Ureter (tissue), 1 donor: ENCODE results near the gene CADM2. TPM values are rescaled to one million over a fixed set of nuclear protein-coding genes. Genes with fewer than 3 reads are reported as not detected.
"Not testable (repeated sequence)": the region's sequence is repeated elsewhere in the genome, so short reads cannot be mapped to it uniquely, and the experiment has no call there.

ENCODE experiments used
- DNase-seq: peaks from one replicate; pipeline ENCODE4 v3.0.0-alpha.2; 2020; ENCODE audit warnings: low spot score
- total RNA-seq: library from RNA; stranded (reverse); gene quantifications from one replicate; pipeline ENCODE4 v1.2.4, GENCODE V29; 2023
- donor health status: DM: yes; HTN: yes; CAD: no.

The CADM2 gene
- total RNA-seq, 1 donor from 2014 or later, result 6.9 TPM

DNA sequence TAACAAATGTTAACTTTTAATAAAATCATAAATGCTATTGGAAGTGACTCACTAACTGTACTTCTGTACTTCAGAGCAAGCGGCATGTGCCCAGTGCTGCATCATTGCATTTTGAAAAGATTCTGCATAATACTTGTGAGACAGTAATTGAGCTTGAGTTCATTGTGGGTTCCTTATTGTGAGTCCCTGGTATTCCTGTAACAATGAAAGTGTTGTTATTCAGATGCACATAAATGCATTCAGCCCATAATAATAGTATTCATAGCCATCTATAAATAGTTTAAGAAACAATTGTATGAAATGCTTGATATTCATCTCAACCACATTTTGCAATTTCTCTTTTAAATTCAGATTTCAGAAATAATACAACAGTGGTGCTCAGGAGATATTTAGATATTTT is 976.4 kb downstream of the CADM2 start:
- DNase-seq, result no peak

DNA sequence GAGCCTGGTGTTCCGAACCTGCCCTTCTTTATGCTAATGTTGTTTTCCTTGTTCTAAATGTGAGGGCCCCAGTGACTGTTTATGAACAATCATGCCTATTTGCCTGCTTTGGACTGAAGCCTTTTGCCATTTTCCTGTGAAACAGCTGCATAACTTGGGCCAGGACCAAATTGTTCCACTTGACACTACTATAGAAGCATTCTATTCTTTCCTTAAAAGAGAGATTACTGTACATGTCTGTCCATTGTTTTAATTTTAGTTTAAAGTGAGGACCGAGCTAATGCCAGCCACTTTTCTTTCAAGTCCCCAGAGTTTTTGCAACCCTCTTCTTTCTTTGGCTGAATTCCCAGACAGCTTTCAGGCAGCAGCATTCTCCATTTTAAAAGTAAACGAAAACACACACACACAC is 980.3 kb downstream of the CADM2 start:
- no peak for DNase-seq

DNA sequence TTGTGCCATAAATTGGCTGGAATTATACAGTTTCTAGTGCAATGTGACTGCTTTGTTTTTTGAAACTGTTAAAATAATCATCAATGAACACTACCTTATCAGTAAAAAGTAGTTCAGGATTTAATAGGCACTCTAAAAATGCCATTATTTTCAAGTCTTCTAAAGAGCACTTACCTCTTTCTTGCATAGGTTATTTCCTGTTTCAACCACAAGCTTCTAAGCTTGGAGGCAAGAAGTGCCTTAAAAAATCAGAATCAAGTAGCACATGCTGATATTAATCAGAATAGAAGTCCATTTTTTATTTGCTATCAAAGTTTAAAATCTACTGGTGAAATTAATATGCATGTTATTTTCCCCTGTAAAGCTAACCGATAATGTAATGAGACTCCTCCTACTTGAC is 991.6 kb downstream of the CADM2 start:
- DNase-seq, result no peak

DNA sequence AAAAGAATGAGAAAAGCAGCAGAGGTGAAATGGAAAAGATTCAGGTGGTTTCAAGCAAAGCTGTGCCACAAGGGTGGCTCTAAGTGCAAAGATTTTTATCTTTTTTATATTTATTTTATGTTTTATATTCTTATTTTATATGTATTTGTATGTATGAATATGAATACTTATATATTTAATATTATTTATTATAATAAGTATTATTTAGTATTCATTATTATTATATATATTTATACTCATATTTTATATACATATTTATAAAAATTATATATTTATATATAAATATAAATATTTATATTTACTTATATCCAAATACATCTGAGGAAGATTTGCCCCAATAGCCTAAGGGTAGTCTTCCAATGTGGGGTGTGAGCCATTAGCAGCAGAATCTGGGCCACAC is 1002.0 kb downstream of the CADM2 start:
- DNase-seq, result no peak

DNA sequence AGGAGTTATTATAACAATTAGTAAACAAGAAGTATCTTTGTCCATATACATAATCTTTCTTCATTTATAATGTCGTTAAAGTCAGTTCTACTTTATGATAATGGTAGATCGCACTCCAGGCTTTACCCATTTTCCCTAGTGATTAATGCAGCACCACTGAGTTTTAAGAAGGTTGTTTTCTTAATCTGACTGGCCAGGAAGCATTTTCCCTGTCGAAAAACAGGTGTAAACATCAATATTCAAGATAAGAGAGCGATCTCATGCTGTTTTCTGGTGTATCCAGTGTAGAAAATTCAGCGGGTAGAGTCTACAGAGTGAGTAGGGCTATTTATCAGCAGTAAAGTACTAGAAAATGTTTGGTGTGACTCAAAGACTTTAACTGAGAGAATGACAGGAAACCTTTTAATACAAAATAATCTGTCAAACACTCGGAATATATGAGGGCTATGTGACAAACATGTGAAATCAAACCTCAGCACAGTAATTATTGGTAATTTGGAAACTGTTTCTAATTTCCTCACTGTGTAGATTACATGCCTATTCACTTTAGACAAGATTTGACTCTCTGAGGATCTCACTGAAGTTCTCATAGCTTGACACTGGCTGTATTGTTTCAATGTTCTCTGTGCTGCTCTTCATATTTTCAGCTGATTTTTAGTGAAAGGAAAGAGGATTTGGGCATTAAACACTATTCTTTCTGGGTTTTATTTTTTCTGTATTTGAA is 1019.0 kb downstream of the CADM2 start:
- no peak for DNase-seq

DNA sequence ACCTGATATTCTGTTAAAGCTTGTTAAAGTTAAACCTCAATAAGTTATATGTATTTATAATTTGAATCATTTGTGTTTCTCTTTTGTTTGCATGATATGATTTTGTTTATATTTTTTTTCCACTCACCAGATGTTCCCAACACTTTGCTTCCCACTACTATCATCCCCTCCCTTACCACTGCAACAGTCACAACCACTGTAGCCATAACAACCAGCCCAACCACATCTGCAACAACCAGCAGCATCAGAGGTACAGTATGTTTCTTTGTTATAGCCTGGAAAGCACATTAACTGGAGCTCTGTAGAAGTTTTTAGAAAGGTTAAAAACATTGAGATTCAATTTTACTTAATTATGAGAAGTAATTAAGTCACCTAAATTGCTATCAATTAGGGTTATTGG is 1020.2 kb downstream of the CADM2 start:
- no peak for DNase-seq

DNA sequence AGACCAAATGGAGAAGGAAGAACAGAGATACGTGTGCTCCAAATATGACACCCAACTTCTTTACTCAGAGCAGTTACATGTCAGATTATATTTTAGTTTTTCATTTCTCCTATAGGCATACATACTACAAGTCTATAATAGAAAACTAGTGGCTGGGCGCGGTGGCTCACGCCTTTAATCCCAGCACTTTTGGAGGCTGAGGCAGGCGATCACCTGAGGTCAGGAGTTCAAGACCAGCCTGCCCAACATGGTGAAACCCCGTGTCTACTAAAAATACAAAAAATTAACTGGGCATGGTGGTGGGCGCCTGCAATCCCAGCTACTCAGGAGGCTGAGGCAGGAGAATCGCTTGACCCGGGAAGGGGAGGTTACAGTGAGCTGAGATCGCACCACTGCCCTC is 1030.8 kb downstream of the CADM2 start:
- DNase-seq, result not testable (repeated sequence)

DNA sequence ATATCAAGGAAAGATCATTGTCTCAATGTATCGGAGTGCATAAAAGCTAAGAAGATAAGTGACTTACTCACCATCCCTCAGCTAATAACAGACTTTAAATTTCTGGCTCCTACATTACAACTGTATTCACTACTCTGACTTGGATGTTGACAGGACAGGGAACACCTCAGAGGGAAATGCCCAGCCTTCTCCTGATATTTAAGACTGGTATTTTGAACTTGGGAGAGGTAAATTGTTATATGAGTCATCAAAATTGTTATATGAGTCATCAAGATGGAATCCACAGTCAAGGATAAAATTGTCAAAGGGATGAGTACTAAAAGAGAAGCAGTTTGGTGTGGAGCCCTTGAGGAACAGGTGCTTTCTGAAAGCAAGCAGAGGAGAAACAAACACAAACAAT is 1070.8 kb downstream of the CADM2 start:
- DNase-seq, result no peak

DNA sequence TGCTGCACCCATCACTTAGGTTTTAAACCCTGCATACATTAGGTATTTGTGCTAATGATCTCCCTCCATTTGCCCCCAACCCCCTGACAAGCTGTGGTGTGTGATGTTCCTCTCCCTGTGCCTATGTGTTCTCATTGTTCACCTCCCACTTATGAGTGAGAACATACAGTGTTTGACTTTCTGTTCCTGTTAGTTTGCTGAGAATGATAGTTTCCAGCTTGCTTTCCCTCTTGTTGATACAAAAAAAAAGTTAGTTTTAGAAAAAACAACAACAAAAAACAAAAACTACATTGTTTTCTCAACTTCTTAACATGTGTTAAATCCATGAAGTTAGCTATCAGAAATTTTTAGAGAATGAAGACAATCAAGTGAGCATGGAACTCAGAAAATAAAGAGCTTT is 1079.1 kb downstream of the CADM2 start:
- DNase-seq, result no peak

DNA sequence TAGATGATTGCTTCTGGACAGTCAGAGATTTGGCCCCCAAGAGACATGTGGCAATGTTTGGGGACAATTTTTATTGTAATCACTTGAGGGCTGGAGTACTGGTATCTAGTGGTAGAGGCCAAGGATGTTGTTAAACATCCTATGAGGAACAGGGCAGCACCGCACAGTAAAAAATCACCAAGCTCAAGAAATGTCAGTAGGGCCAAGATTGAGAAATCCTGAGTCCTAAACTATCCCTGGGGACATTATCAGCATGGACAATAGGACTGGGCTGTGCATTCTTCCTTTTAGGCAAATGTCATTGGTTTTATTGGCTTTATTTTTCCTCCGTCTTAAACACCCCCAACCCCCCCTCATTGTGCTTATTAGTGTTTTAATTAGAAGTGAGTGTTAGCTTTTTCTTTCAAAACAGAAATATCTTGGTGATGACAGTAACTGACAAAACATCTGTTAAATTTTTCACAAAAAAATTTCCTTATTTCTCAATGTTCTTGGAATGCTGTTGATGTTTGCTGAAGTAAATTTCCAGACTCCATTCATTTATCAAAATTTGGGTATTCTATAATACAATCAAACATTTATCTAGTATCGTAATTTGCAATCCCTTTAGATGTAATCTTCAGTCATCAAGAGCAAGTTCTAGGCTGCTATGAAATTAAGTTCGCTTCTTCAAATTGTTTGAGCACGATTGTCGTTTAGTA is 1087.8 kb downstream of the CADM2 start:
- DNase-seq, result no peak

DNA sequence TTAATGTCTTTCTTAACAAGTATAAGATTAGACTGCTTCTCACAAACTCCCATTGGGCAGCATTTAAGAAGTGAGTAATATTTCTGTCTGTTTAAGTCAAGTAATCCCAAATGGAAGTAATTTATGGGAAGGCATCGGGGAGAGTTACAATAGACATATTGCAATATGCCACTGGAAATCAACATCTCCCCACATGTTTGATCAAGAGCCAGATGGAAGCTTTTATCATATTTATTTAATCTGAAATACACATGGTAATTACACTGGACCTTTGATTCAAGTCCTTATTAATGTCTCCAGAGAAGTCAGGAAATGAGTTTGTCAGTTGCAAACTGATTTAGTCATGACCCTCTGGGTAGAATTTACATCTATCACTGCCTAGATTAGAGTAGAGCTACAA is 1088.4 kb downstream of the CADM2 start:
- no peak for DNase-seq

DNA sequence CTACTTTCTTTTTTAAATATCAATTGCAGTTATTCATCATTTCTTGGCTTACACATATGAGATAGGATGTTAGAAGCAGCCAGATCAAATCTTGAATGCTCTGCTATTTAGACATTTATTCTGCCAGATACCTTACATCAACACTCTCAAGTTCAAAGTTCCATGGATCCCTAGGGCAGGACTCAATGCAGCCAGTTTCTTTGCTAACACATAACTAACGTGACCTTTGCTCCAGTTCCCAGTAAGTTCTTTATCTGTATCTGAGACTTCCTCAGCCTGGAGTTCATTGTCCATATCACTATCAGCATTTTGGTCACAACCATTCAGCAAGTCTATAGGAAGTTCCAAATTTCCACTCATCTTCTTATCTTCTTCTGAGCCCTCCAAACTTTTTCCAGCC is 1092.3 kb downstream of the CADM2 start:
- DNase-seq, result no peak

DNA sequence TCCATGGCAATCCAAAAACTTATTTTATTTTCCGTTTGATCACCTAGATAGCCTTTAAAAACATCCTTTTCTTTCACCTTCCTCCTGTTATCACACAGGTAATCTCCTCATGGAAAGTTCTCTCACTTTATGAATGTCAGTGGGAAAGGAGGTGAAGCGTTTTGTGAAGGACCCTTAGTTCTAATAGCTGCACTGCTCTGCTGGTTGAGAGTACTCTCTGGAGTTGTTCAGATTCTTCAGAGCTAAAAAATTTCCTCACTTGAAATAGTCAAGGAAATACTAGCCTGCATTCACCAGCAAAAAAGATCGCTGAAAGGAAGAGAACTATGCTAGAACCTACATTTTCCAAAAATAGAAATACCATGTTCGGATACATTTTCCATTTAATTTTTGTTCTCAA is 1097.2 kb downstream of the CADM2 start:
- DNase-seq, result no peak

DNA sequence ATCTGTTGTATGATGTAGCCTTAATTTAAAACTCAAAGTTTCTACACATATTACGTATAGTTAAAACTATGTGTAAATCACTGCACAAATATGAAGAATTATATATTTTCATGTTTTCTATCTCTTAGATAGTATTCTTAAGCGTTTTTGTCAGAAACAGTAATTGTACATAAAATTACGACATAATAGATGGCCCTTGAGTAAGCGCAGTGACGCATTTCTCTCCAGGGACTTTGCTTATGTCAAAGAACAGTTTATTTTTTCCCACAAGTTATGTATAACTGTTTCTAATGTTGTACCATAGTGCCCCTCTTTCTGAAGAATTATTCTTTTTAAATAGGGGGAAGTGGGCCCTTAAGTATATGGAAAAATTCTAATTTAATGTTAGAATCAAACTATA is 1098.2 kb downstream of the CADM2 start:
- no peak for DNase-seq

DNA sequence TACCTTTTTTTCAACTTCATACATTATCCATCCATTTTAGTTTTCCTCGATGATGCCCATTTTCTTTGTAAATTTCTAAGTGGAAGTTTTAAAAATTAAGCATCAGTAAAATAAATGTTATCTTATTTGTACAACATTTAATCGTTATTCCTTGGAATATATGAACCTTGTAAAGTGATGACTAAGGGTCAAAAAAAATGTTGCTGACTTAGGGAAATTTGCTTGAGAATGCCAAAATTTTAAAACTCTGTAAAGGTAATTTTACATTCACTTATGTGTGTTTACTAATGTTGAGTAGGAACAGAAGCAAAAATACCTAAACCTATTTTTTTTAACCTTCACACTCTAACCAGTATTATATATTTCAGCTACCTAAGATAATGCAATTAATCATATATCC is 1115.0 kb downstream of the CADM2 start:
- no peak for DNase-seq

DNA sequence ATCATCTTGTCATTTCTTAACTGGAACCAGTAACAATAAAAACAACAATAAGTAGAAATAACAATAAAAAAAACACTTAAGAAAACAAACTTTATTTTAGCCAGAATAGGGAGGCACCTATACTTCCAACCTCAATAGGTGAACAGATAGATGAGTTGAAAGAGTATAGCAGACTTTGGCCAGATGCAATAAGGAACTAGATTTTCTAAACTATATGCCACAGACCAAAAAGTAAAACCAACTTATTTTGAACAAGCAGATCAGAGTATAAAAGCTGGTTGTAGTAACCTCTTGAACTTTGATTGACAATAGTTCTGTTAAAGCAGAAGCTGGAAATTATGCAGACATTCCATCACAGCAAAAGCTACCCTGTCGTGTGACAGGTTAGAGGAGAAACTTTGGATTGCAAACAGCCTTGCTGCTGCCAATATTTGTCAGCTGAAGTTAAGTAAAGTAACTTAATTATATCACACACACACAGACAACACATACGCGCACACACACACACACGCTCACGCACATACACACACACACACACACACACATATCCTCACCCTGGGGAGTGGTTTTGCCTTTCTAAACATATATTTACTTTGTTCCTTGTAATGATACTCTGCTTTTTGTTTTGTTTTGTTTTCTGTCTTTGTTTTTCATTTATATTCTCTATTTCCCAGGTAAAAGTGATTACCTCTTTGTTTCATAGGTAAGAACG is 1128.5 kb downstream of the CADM2 start:
- no peak for DNase-seq

DNA sequence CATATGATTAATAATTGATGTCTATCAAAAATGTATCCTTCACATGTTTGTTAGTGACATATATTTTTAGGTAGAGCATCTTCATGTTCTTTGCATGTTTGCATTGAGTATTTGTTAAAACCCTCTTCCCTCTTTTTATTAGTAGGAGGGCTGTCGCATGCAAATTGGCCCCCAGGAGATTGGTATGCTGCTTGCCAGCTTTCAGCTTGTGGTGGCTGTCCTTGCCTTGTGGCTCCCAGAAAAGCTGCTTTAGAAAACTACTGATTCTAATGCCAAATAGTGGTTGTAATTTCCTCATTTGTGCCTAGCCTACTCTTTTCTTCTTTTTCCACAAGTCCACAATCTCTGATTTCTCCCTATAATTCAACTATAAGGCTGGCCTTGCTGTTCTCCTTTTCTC is 1145.4 kb downstream of the CADM2 start:
- DNase-seq, result no peak

DNA sequence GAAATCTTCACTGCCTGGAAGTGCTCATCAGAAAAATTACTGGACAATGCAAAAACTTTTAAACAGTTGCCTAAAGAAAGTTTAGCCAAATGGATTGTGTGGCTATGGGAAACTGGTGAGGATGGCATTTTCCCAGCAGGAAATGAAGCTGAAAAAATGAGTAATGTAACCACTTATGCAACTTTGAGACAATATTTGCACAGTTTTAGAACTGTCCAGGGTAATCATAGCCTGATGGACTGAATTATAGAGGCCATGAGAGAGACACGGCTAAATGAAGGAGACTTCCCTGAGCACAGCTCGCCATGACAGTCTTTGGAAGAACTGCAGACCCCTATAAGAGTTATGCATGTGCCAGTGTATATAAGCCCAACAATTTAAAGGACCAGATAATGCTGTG is 1150.6 kb downstream of the CADM2 start:
- no peak for DNase-seq
